HUES48 (cell line): ENCODE results near the gene FIBCD1.

Experiments
- H3K27ac ChIP-seq: one replicate; pipeline ENCODE4 v1.7.0; 2013; ENCODE audit warnings: low read depth, low read length, inconsistent platforms
- H3K27me3 ChIP-seq: 2 replicates; pipeline ENCODE4 v1.6.1; 2013; ENCODE audit warnings: mild to moderate bottlenecking, low read length; ENCODE audit not compliant: control insufficient read depth, insufficient read depth
- H3K36me3 ChIP-seq: 2 replicates; pipeline ENCODE4 v1.6.1; 2013; ENCODE audit warnings: low read length; ENCODE audit not compliant: control insufficient read depth, insufficient read depth
- H3K4me1 ChIP-seq: 2 replicates; pipeline ENCODE4 v1.6.1; 2013; ENCODE audit warnings: mild to moderate bottlenecking, low read length; ENCODE audit not compliant: control insufficient read depth, insufficient read depth
- H3K4me3 ChIP-seq: 2 replicates; pipeline ENCODE4 v1.5.1; 2013; ENCODE audit warnings: mild to moderate bottlenecking, low read depth, low read length
- H3K9ac ChIP-seq: 2 replicates; pipeline ENCODE4 v1.6.1; 2013; ENCODE audit warnings: mild to moderate bottlenecking, low read depth, low read length, moderate library complexity
- H3K9me3 ChIP-seq: 2 replicates; pipeline ENCODE4 v1.6.1; 2013; ENCODE audit warnings: low read length; ENCODE audit not compliant: control insufficient read depth, insufficient read depth

Gene FIBCD1

GRCh38 chr9:130874783-130875182 lies 64.3 kb downstream of the FIBCD1 start:
- no peak overlapping the region for H3K9ac ChIP-seq
- no peak overlapping the region for H3K4me3 ChIP-seq
- H3K9me3 ChIP-seq: no peaks in the 10 kb centered on the region
- H3K36me3 ChIP-seq: peaks cover 89% of the 10 kb centered on the region
- H3K27ac ChIP-seq: no peak overlapping the region
- no peaks in the 10 kb centered on the region for H3K4me1 ChIP-seq
- H3K27me3 ChIP-seq: no peaks in the 10 kb centered on the region

DNA sequence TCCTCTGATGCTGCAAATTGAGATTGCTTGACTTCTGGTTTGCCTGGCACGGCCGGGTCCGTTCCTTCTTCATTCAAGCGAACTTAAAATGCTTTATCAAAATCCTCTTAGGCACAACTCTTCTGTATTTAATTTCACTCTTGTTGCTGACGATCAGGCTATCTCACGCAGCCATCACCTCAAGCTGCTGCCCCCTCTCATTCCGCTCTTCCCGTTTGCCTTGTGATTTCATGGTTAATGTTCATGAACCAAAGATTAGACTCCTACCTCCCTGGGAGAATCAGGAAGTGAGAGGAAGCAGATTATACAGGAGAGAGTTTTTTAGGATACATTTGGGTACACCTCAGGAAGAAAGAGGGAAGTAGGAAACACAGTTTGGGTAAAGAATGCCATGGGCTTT lies 65.1 kb downstream of the FIBCD1 start:
- Histone ChIP-seq H3K36me3 (peaks cover 87% of the 10 kb centered on the region), H3K9me3 (no peaks in the 10 kb centered on the region), H3K27me3 (no peaks in the 10 kb centered on the region), H3K27ac (no peak overlapping the region), H3K9ac (no peak overlapping the region), H3K4me1 (no peaks in the 10 kb centered on the region), H3K4me3 (no peak overlapping the region)

DNA sequence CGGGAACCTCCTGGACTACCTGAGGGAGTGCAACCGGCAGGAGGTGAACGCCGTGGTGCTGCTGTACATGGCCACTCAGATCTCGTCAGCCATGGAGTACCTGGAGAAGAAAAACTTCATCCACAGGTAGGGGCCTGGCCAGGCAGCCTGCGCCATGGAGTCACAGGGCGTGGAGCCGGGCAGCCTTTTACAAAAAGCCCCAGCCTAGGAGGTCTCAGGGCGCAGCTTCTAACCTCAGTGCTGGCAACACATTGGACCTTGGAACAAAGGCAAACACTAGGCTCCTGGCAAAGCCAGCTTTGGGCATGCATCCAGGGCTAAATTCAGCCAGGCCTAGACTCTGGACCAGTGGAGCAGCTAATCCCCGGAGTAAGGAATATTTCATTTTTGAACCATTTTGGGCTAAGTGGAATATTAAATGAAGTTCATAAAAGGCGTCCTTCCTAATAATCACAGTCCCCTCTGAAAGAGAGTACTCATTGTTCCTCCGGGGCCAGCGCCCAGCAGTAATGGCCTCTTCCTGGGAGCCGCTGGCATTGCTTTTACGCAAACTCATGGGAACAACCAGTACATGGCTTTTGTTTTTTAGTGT lies 66.0 kb downstream of the FIBCD1 start:
- Histone ChIP-seq H3K27ac (no peak overlapping the region), H3K9ac (no peak overlapping the region), H3K36me3 (peaks cover 77% of the 10 kb centered on the region)

DNA sequence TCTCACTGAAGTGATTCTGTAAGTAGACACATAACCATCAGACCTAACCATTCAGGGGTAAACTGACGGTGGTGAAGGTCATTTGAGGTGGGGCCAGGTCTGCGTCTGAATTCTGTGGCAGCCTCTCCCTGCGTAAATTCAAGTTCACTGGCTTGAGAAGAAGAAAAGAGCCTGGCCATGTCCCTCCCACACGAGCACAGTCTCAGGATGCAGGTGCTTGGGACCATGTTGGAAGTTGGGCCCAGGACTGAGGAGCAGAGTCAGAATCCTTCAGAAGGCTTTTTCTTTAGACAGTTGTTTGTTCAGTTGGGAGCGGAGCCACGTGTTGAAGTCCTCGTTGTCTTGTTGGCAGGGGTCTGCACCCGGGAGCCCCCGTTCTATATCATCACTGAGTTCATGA lies 66.5 kb downstream of the FIBCD1 start:
- H3K4me3 ChIP-seq: no peak overlapping the region
- no peaks in the 10 kb centered on the region for H3K9me3 ChIP-seq
- no peak overlapping the region for H3K9ac ChIP-seq
- no peaks in the 10 kb centered on the region for H3K27me3 ChIP-seq
- no peaks in the 10 kb centered on the region for H3K4me1 ChIP-seq
- no peak overlapping the region for H3K27ac ChIP-seq
- H3K36me3 ChIP-seq: peaks cover 77% of the 10 kb centered on the region

More for the DNA sequence above, 66.0 kb downstream of the FIBCD1 start:
- H3K4me1 ChIP-seq: no peaks in the 10 kb centered on the region
- no peaks in the 10 kb centered on the region for H3K9me3 ChIP-seq
- H3K27me3 ChIP-seq: no peaks in the 10 kb centered on the region
- H3K4me3 ChIP-seq: no peak overlapping the region

- Histone ChIP-seq H3K4me1 (no peaks in the 10 kb centered on the region), H3K9ac (no peak overlapping the region), H3K27ac (no peak overlapping the region), H3K36me3 (peaks cover 77% of the 10 kb centered on the region), H3K9me3 (no peaks in the 10 kb centered on the region), H3K4me3 (no peak overlapping the region), H3K27me3 (no peaks in the 10 kb centered on the region)
Observed at GRCh38 chr9:130872093-130872492, 67.0 kb downstream of the FIBCD1 start.

- no peaks in the 10 kb centered on the region for H3K27me3 ChIP-seq
- no peak overlapping the region for H3K27ac ChIP-seq
- H3K4me3 ChIP-seq: no peak overlapping the region
- peaks cover 74% of the 10 kb centered on the region for H3K36me3 ChIP-seq
- no peak overlapping the region for H3K9ac ChIP-seq
- H3K4me1 ChIP-seq: no peaks in the 10 kb centered on the region
- no peaks in the 10 kb centered on the region for H3K9me3 ChIP-seq
Observed at GRCh38 chr9:130871395-130872062, 67.5 kb downstream of the FIBCD1 start.

- Histone ChIP-seq H3K9me3 (no peaks in the 10 kb centered on the region), H3K27me3 (no peaks in the 10 kb centered on the region), H3K4me3 (no peak overlapping the region), H3K4me1 (no peaks in the 10 kb centered on the region), H3K9ac (no peak overlapping the region), H3K27ac (no peak overlapping the region), H3K36me3 (peaks cover 70% of the 10 kb centered on the region)
Observed at GRCh38 chr9:130870491-130871381, 68.3 kb downstream of the FIBCD1 start.

DNA sequence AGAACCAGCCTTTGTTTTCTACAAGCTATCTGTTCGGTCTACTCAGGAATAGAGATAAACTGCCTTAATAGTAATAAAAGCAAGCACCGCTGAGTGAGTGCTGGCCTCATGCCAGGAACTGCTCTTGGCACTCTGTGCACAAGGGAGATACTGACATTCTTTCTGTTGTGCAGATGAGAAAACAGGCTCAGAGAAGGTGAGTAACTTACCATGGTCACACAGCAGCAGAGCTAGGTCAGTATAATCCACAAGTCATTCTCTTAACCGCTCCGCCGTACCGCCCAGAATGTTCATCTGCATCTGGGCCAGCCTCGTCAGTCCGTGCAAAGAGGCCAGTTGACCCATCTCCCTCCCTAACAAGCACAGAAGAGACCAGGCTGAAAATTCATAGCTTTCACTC lies 69.8 kb downstream of the FIBCD1 start:
- no peak overlapping the region for H3K27ac ChIP-seq
- no peaks in the 10 kb centered on the region for H3K4me1 ChIP-seq
- H3K9ac ChIP-seq: no peak overlapping the region
- H3K27me3 ChIP-seq: no peaks in the 10 kb centered on the region
- H3K4me3 ChIP-seq: no peak overlapping the region
- peaks cover 64% of the 10 kb centered on the region for H3K36me3 ChIP-seq
- H3K9me3 ChIP-seq: no peaks in the 10 kb centered on the region

DNA sequence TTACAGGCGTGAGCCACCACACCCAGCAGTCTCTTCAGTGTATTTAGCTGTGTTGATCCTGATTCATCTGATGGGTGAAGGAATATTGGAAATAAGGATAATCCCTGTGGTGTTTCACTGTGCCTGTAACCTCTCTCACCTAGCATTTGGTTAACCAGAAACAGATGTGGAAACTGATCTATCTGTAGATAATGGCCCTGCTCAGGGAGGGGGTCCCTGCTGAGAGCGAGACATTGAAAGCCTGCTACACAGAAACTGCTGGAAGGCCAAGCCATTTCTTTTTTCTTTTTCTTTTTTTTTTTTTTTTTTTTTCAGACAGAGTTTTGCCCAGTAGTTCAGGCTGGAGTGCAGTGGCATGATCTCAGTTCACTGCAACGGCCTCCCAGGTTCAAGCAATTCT lies 70.8 kb downstream of the FIBCD1 start:
- Histone ChIP-seq H3K27ac (no peak overlapping the region), H3K36me3 (peaks cover 62% of the 10 kb centered on the region), H3K4me3 (no peak overlapping the region), H3K9ac (no peak overlapping the region), H3K4me1 (no peaks in the 10 kb centered on the region), H3K27me3 (no peaks in the 10 kb centered on the region), H3K9me3 (no peaks in the 10 kb centered on the region)

DNA sequence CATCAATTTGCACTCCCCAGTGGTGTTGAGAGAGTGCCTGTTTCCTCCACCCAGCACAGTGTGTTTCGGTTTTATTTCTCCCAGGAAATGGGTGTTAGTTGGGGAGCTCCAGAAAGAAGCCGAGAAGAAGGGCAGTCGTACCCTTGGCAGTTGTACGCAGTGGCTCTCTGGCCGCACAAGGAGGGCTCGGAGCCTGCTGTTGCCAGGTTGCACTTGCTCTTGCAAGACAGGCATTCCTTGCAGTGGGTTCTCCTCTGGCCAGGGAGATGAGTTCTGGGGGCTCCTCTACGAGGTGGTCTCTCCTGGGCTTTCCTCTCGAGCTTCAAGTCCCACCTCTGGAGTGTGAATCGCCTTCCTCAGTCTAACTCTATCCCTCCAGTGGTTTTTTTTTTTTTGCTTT lies 71.5 kb downstream of the FIBCD1 start:
- peaks cover 62% of the 10 kb centered on the region for H3K36me3 ChIP-seq
- no peak overlapping the region for H3K27ac ChIP-seq

GRCh38 chr9:130866474-130866965 lies 72.5 kb downstream of the FIBCD1 start:
- H3K36me3 ChIP-seq: peaks cover 60% of the 10 kb centered on the region
- H3K27ac ChIP-seq: no peak overlapping the region
- H3K4me3 ChIP-seq: no peak overlapping the region
- no peaks in the 10 kb centered on the region for H3K27me3 ChIP-seq
- no peaks in the 10 kb centered on the region for H3K4me1 ChIP-seq
- no peak overlapping the region for H3K9ac ChIP-seq
- H3K9me3 ChIP-seq: no peaks in the 10 kb centered on the region

More for the DNA sequence above, 71.5 kb downstream of the FIBCD1 start:
- no peaks in the 10 kb centered on the region for H3K9me3 ChIP-seq
- no peaks in the 10 kb centered on the region for H3K27me3 ChIP-seq
- no peak overlapping the region for H3K9ac ChIP-seq
- H3K4me1 ChIP-seq: no peaks in the 10 kb centered on the region
- no peak overlapping the region for H3K4me3 ChIP-seq
